H1 (cell line): ENCODE data around the gene TAF13. TPM values are rescaled to one million over a fixed set of nuclear protein-coding genes. Genes with fewer than 3 reads are reported as not detected.

Experiments used
- ASH2L ChIP-seq: fragments of 200-600, 300-600 bp; sonication (generic); IDR thresholded peaks from one replicate; pipeline ENCODE4 v1.7.1; 2017; ENCODE audit warnings: low read length
- NRF1 ChIP-seq: IDR thresholded peaks from 2 replicates; pipeline ENCODE4 v1.6.1; 2011; ENCODE audit warnings: mild to moderate bottlenecking, low read depth, low read length, improper control_type of control experiment
- RFX5 ChIP-seq: IDR thresholded peaks from 2 replicates; pipeline ENCODE4 v1.6.1; 2011; ENCODE audit warnings: low read depth, low read length, improper control_type of control experiment, borderline replicate concordance
- SRF ChIP-seq: IDR thresholded peaks from 2 replicates; pipeline ENCODE4 v1.6.1; 2011; ENCODE audit warnings: mild to moderate bottlenecking, low read depth, low read length, moderate library complexity
- polyA plus RNA-seq, 7 experiments: library from polyadenylated mRNA; depleted of rRNA in 3 of 7; stranded (reverse) in 5 of 7; unstranded in 2 of 7; fragments of >200 nt in 5 of 7; fragments of 200-250 nt in 2 of 7; gene quantifications; 1 replicate in 5 of 7; 2 replicates in 1 of 7; 4 replicates in 1 of 7; pipeline versions ENCODE4 v1.2.1 to v1.2.3, GENCODE V29; 2011 to 2013; ENCODE audit warnings: missing spikeins in 2 of 7, mixed read lengths in 2 of 7
- total RNA-seq: library from RNA; stranded (reverse); fragmentation: NEBNext Ultra II Directional; extraction: Animal tissue kit (Norgen Biotek cat#: 25700); gene quantifications from 2 replicates; pipeline ENCODE4 v1.2.1, GENCODE V29; 2021

TAF13 gene
- total and polyA plus RNA-seq, 2 of the 8 experiments (the other 6 are each of a cell fraction or from before 2014, with no cell fraction given) = 13.1 to 41.7 TPM

- TF ChIP-seq NRF1 (no peak), ASH2L (no peak), RFX5 (no peak), SRF (no peak)
Measured at GRCh38 chr1:109094871-109095270, 19.1 kb upstream of the TAF13 start (continued).
